ENCODE measurements around the gene HCN2.

DNA sequence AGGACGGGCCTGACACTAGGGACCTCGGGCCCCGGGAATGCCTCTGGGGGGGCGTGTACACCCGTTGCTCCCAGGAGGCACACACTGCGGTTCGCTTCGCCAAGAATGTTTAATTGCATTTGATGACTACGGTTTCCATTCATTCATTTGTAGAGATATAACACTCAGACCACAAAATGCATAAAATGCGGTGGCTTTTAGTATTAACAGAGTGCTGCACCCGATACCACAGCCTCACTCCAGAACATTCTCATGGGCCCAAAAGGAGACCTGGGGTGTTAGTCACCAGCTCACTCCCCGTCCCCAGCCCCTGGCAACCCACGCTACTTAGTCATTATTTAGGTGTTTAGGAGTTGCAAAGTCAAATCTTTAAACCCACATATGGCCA is 21.8 kb downstream of the HCN2 start:
- TF ChIP-seq, protein P1, sequence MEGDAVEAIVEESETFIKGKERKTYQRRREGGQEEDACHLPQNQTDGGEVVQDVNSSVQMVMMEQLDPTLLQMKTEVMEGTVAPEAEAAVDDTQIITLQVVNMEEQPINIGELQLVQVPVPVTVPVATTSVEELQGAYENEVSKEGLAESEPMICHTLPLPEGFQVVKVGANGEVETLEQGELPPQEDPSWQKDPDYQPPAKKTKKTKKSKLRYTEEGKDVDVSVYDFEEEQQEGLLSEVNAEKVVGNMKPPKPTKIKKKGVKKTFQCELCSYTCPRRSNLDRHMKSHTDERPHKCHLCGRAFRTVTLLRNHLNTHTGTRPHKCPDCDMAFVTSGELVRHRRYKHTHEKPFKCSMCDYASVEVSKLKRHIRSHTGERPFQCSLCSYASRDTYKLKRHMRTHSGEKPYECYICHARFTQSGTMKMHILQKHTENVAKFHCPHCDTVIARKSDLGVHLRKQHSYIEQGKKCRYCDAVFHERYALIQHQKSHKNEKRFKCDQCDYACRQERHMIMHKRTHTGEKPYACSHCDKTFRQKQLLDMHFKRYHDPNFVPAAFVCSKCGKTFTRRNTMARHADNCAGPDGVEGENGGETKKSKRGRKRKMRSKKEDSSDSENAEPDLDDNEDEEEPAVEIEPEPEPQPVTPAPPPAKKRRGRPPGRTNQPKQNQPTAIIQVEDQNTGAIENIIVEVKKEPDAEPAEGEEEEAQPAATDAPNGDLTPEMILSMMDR (conservative IDR thresholded peaks at IDR 0.05; ENCODE audit: low read depth, low read length), result no peak
- no peak for TF ChIP-seq EZH2 (IDR thresholded peaks at IDR 0.05; ENCODE audit: low read length, unreplicated experiment)
